Spleen (tissue), 7 donors: ENCODE results near the gene TTI1.

Source experiments
- POLR2A ChIP-seq, 3 donors: fragments of 450-650 bp; IDR thresholded peaks; one replicate each; pipeline ENCODE4 v1.5.1; 2017; ENCODE audit warnings: antibody characterized with exemption in 3 of 3, mild to moderate bottlenecking in 1 of 3
- TF ChIP-seq, protein P1 (sequence below), 11 experiments: fragments of 200-600 bp in 7 of 11; fragments of 450-650 bp in 4 of 11; sonication (generic) in 4 of 11; IDR thresholded peaks in 8 of 11; conservative IDR thresholded peaks in 3 of 11; 1 replicate in 7 of 11; 2 replicates in 4 of 11; pipeline versions ENCODE4 v1.4.0 to v1.8.0; 2016 to 2021; ENCODE audit warnings: antibody characterized with exemption in 11 of 11, inconsistent platforms in 4 of 11, mild to moderate bottlenecking in 1 of 11
- donor health status: DM: no; HTN: no; CAD: no; lungs with moderate emphysema.
- donor health status: DM: no; HTN: no; CAD: no.
- donor health status: DM: no; HTN: no; CAD: no.

DNA sequence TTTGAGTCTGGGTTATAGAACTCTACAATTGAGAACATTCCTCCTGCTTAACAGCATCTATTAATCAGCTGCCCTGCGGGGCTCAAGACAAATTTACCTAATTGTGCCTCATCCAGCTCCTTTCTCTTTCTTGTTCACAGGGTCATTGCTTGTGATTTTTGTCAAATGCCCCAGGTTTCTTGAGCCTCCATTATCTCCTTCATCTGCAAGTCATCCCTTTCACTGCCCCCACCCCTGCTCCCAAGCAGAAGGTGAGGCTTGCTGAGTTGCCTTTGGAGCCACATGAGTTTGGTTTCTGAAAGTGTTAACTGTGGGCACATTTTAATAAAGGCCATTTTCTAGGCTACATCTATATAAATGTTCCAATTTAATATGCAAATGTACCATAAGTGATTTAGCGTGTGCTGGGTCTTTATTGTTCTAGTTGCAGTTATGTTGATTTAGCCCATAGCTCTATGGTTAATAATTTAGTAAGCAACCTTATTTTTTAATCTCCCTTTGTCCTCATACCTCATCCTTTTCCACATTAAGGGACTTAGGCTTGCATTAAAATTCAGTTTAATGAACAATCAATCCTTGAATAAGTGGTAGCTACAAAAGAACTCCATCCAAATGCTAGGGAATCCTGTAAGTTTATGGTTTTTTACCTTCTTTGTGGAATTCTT, 74.3 kb downstream of the TTI1 start:
- TF ChIP-seq, protein P1, sequence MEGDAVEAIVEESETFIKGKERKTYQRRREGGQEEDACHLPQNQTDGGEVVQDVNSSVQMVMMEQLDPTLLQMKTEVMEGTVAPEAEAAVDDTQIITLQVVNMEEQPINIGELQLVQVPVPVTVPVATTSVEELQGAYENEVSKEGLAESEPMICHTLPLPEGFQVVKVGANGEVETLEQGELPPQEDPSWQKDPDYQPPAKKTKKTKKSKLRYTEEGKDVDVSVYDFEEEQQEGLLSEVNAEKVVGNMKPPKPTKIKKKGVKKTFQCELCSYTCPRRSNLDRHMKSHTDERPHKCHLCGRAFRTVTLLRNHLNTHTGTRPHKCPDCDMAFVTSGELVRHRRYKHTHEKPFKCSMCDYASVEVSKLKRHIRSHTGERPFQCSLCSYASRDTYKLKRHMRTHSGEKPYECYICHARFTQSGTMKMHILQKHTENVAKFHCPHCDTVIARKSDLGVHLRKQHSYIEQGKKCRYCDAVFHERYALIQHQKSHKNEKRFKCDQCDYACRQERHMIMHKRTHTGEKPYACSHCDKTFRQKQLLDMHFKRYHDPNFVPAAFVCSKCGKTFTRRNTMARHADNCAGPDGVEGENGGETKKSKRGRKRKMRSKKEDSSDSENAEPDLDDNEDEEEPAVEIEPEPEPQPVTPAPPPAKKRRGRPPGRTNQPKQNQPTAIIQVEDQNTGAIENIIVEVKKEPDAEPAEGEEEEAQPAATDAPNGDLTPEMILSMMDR (IDR thresholded peaks at IDR 0.05 in 8 of 11, conservative IDR thresholded peaks at IDR 0.05 in 3 of 11), result no peak
- TF ChIP-seq POLR2A (IDR thresholded peaks at IDR 0.05), result no peak
